Right lung (tissue), 5 donors: ENCODE data around the gene PLA2G3. TPM values are rescaled to one million over a fixed set of nuclear protein-coding genes. Genes with fewer than 3 reads are reported as not detected.

Experiments used
- DNase-seq, 2 donors: peaks; one replicate each; pipeline ENCODE4 v3.0.0-alpha.2; 2013
- polyA plus RNA-seq, 5 donors: library from polyadenylated mRNA; unstranded; fragments of 120-200 nt; gene quantifications; one replicate each; pipeline versions ENCODE4 v1.2.1 to v1.2.3, GENCODE V29; 2013; ENCODE audit warnings: inconsistent platforms in 1 of 5, low replicate concordance in 1 of 5; ENCODE audit not compliant: insufficient read length in 5 of 5, insufficient read depth in 1 of 5

Gene PLA2G3
- polyA plus RNA-seq, 5 donors, result 0.07 to 0.36 (median 0.34) TPM; not detected in 2

DNA sequence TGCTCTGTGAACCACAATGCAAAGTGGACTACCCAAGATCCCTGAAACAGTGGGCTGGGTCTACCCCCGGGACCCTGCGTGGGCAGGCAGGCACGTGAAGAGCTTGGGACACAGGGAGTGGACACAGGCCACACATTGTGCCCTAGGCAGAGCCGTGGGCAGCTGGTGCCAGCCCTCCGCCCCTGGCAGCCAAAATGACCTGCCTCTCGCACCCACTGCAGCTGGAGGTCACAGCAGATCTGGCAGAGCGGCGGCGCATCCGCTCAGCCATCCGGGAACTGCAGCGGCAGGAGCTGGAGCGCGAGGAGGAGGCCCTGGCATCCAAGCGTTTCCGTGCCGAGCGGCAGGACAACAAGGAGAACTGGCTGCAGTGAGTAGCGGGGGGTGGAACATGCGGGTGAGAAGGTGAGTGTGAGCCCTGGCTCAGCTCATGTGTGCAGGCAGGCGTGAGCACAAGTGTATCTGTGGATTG, 52.5 kb downstream of the PLA2G3 start:
- no peak for DNase-seq

DNA sequence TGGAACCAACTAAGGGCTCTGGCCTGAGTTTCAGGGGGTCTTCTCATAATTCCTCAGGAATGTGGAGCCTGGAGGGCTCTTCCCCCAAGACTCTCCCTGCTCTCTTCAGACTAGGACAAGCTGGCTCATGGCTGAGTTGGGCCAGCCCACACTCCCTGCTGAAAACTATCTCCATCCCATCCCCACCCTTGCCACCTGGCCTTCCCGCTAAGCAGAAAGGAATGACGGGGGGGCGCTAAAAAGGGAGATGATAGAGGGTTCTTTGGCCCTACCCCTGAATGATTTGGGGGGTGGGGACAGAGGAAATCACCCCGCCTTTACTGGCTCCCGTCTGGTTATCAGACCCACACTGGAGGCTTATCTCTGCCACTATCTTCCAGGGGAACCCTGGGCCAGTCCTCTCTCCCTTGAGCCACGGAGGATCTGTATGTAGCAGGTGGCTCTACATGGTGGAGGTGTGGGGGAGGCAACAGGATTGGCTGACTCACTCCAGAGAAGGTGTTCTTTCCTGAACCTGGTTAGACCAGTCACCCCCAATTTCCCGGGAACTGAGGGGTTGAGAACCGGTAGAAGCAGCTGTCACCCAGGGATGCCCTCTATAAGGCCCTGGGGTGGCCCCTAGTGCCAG, 53.5 kb downstream of the PLA2G3 start:
- no peak for DNase-seq

DNA sequence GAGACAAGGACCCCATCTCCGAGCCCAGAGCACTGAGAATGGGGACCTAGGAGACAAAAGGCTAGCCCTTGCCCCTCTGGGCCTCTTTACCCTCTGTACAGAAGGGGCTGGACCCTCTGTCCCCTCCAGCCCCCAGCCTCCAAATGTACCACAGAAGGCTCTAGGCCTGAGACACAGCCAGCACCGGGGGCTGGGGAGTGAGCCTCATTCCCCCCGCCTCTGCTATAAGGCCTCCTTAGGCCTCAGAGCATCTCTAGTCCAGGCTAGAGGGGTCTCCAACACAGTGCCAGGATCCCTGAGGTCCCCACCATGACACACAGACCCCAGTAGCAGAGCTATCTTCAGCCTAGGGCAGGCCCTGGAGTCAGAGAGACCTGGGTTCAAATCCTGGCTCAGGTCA, 54.4 kb downstream of the PLA2G3 start:
- no peak for DNase-seq

DNA sequence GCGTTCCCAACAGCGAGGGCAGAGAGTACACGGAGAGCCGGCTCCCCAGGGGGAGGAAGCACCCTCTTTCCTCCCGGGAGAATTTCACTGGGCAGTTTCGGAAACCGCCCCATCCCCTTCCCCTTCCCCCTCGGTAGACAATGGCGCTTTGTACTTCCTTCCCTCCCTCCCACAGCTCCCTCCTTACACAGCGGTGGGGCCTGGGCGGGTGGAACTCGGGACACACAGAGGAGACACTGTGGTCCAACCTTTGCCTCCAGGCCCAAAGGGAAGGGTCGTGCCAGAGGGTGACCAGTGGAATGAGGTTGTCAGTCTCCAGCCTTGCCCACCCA, 54.8 kb downstream of the PLA2G3 start:
- DNase-seq, result no peak

DNA sequence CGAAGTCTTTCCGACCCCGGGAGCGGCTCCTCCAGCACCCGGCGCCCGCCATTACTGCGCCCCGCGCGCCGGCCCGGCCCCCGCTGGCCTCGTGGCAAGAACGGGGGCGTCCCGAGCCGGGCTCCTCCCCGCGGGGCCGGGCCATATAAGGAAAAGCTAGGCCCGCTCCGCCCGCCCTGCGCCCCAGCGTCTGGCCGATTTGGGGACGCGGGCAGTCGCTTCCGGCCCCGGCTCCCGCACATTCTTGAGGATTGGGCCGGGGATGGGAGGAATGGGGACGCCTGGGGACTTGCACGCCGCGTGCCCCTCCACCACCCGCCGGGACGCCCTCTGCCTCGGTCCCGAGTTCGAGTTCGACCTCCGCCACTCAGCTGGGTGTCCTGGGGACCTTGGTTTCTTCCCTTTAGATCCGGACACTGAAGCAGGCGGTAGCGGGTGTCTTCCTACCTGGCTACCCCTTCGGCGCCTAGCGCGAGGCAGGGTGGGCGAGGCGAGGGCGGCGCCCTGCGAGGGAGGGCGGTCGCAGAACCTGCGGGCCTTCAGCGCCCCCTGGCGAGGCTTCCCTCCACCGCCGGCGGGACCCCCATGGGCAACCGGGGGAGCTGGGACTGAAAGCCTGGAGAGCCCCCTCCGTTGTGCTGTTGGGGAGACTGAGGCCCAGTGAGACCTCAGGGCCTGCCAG, 55.4 kb downstream of the PLA2G3 start:
- peak; percentile 78 to 82 for DNase-seq

Other genes starting within 250 kb of the PLA2G3 start
- gene MORC2, start 171.7 kb downstream of the PLA2G3 start, polyA plus RNA-seq, result 10 to 100 TPM; 28.1 to 37.2 (median 35.9) TPM
- 100 to 1,000 TPM; 162 to 280 (median 246) TPM for gene TUG1, start 171.2 kb downstream of the PLA2G3 start, polyA plus RNA-seq
- gene SMTN, start 59.2 kb downstream of the PLA2G3 start, polyA plus RNA-seq, result 100 to 1,000 TPM in 1 of 5 donors, 10 to 100 TPM in 4; 57.0 to 106 (median 83.2) TPM
- gene SELENOM, start 32.9 kb downstream of the PLA2G3 start, polyA plus RNA-seq, result 10 to 100 TPM in 2 of 5 donors, 1 to 10 TPM in 3; 7.6 to 31.3 (median 9.3) TPM
- 1 to 10 TPM; 1.7 to 4.2 (median 2.3) TPM for gene INPP5J, start 17.5 kb downstream of the PLA2G3 start, polyA plus RNA-seq
- 10 to 100 TPM; 35.3 to 40.7 (median 36.5) TPM for gene RNF185, start 19.7 kb upstream of the PLA2G3 start, polyA plus RNA-seq
- 10 to 100 TPM; 43.0 to 58.9 (median 47.5) TPM for gene LIMK2, start 71.8 kb upstream of the PLA2G3 start, polyA plus RNA-seq
- gene PIK3IP1, start 152.0 kb upstream of the PLA2G3 start, polyA plus RNA-seq, result 10 to 100 TPM; 11.5 to 13.2 (median 12.0) TPM
- 10 to 100 TPM; 58.9 to 76.5 (median 65.2) TPM for gene PATZ1, start 205.8 kb upstream of the PLA2G3 start, polyA plus RNA-seq